Measurements from ENCODE around the gene NELL1.

NELL1 gene

DNA sequence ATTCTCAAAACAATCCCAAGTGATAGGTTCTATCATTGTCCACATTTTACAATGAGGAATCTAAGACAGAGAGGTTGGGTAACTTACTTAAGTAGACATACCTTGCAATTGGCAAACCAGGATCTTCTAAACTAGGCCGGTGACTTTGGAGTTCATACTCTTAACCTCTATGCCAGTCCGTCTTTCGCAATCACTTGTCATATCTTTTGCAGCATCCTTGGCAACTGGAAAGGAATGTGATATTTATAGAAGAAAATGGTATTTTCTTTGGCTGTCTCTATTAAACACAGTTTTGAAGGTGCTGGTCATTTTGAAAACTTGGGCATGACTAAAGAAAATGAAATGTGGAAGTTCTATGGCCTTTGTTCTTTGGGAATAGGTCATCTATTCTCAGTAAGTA lies 556.5 kb downstream of the NELL1 start:
- no peak overlapping the region for H4K91ac ChIP-seq (ENCODE audit: low read length)
- no peak overlapping the region for H2BK120ac ChIP-seq (ENCODE audit: low read depth, low read length)
- no peak overlapping the region for H3K4me2 ChIP-seq (ENCODE audit: low read length, poor library complexity, severe bottlenecking)
- H2BK5ac ChIP-seq (ENCODE audit: low read depth, low read length, poor library complexity, severe bottlenecking): no peak overlapping the region
- DNase-seq: no peak
- no peak overlapping the region for H3K18ac ChIP-seq (ENCODE audit: low read depth in 1 of 2, low read length in 2 of 2)
- no peaks in the 10 kb centered on the region for H3K4me1 ChIP-seq (ENCODE audit: control insufficient read depth, insufficient read depth, low read depth, low read length)
- no peak overlapping the region for H3K23ac ChIP-seq (ENCODE audit: low read length in 2 of 2)
- peaks cover 20% of the 10 kb centered on the region for H3K9me3 ChIP-seq (ENCODE audit: control insufficient read depth, low read length)
- no peak overlapping the region for H4K8ac ChIP-seq (ENCODE audit: low read length)
- H3K4me3 ChIP-seq (ENCODE audit: insufficient read depth in 1 of 2, low read depth in 1 of 2, low read length in 2 of 2): no peak overlapping the region
- no peak overlapping the region for H2BK12ac ChIP-seq (ENCODE audit: low read length in 2 of 2)
- H2AFZ ChIP-seq (ENCODE audit: low read depth, low read length): no peak overlapping the region
- no peaks in the 10 kb centered on the region for H3K79me1 ChIP-seq (replicated peaks; ENCODE audit: low read length, poor library complexity, severe bottlenecking)
- H3K36me3 ChIP-seq (ENCODE audit: control insufficient read depth in 1 of 2, insufficient read depth in 2 of 2, low read depth in 1 of 2, low read length in 2 of 2): no peaks in the 10 kb centered on the region
- no peak overlapping the region for H3K9ac ChIP-seq (ENCODE audit: low read length)
- H2AK5ac ChIP-seq (ENCODE audit: low read length, severe bottlenecking): no peak overlapping the region
- no peak overlapping the region for H3K27ac ChIP-seq (ENCODE audit: low read length, poor library complexity, severe bottlenecking)
- no peaks in the 10 kb centered on the region for H3K27me3 ChIP-seq (ENCODE audit: control insufficient read depth in 1 of 2, insufficient read depth in 1 of 2, low read length in 2 of 2)
- no peak overlapping the region for H3K14ac ChIP-seq (ENCODE audit: low read length in 2 of 2)
- no peak overlapping the region for H2BK15ac ChIP-seq (ENCODE audit: low read depth, poor library complexity, severe bottlenecking)
- no peak overlapping the region for H3K4ac ChIP-seq (ENCODE audit: low read depth in 1 of 2, low read length in 2 of 2)
- 100% methylated on average over 3 of the region's 3 CpGs for WGBS

DNA sequence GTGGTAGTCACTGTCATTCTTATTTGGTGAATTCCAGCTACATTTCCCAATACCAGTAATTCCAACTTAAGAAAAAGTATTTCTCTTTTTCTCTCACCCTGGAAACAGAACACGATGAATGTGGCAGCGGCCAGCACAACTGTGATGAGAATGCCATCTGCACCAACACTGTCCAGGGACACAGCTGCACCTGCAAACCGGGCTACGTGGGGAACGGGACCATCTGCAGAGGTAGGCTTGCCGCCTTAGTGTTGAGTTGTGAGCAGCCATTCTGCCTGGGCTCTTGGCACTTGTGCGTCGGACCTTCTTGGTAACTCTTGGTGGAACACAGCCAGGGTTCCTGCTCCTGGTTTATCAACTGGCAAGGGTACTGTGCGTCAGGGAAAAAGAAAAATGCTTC lies 559.8 kb downstream of the NELL1 start:
- H3K36me3 ChIP-seq (ENCODE audit: control insufficient read depth in 1 of 2, insufficient read depth in 2 of 2, low read depth in 1 of 2, low read length in 2 of 2): no peaks in the 10 kb centered on the region
- no peak overlapping the region for H2BK5ac ChIP-seq (ENCODE audit: low read depth, low read length, poor library complexity, severe bottlenecking)
- no peaks in the 10 kb centered on the region for H3K79me1 ChIP-seq (replicated peaks; ENCODE audit: low read length, poor library complexity, severe bottlenecking)
- H3K4me1 ChIP-seq (ENCODE audit: control insufficient read depth, insufficient read depth, low read depth, low read length): no peaks in the 10 kb centered on the region
- no peak overlapping the region for H3K23ac ChIP-seq (ENCODE audit: low read length in 2 of 2)
- no peak overlapping the region for H2BK120ac ChIP-seq (ENCODE audit: low read depth, low read length)
- H3K9me3 ChIP-seq (ENCODE audit: control insufficient read depth, low read length): peaks cover 5% of the 10 kb centered on the region
- H2BK12ac ChIP-seq (ENCODE audit: low read length in 2 of 2): no peak overlapping the region
- H3K4ac ChIP-seq (ENCODE audit: low read depth in 1 of 2, low read length in 2 of 2): no peak overlapping the region
- WGBS: 86% methylated on average over 9 of the region's 9 CpGs
- H3K27me3 ChIP-seq (ENCODE audit: control insufficient read depth in 1 of 2, insufficient read depth in 1 of 2, low read length in 2 of 2): no peaks in the 10 kb centered on the region
- H3K14ac ChIP-seq (ENCODE audit: low read length in 2 of 2): no peak overlapping the region
- H3K4me2 ChIP-seq (ENCODE audit: low read length, poor library complexity, severe bottlenecking): no peak overlapping the region
- H3K27ac ChIP-seq (ENCODE audit: low read length, poor library complexity, severe bottlenecking): no peak overlapping the region
- no peak overlapping the region for H4K8ac ChIP-seq (ENCODE audit: low read length)
- H3K4me3 ChIP-seq (ENCODE audit: insufficient read depth in 1 of 2, low read depth in 1 of 2, low read length in 2 of 2): no peak overlapping the region
- H3K9ac ChIP-seq (ENCODE audit: low read length): no peak overlapping the region
- no peak overlapping the region for H2BK15ac ChIP-seq (ENCODE audit: low read depth, poor library complexity, severe bottlenecking)
- no peak overlapping the region for H2AFZ ChIP-seq (ENCODE audit: low read depth, low read length)
- DNase-seq: no peak
- H2AK5ac ChIP-seq (ENCODE audit: low read length, severe bottlenecking): no peak overlapping the region
- no peak overlapping the region for H3K18ac ChIP-seq (ENCODE audit: low read depth in 1 of 2, low read length in 2 of 2)
- H4K91ac ChIP-seq (ENCODE audit: low read length): peak overlapping the region; percentile 11

DNA sequence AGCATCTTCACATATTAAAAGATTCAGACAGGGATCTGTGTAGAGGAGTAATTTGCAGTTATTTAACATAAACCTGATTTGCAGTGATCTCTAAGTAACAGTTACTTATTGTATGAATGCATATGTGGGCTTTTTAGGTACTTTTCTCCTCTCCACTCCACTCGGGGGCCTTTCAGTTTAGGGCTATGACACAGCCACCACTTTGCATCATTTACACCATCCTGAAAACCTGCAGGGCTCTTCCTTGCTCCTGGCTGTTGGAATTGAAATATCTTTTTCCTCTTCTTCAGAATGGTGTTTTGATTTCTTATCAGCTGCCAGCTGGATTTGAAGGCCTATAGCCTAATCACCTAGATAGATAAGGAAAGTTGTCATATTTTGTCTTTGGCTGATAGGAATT lies 580.8 kb downstream of the NELL1 start:
- no peak overlapping the region for H3K14ac ChIP-seq (ENCODE audit: low read length in 2 of 2)
- no peaks in the 10 kb centered on the region for H3K36me3 ChIP-seq (ENCODE audit: control insufficient read depth in 1 of 2, insufficient read depth in 2 of 2, low read depth in 1 of 2, low read length in 2 of 2)
- no peak overlapping the region for H3K4me2 ChIP-seq (ENCODE audit: low read length, poor library complexity, severe bottlenecking)
- no peak overlapping the region for H4K8ac ChIP-seq (ENCODE audit: low read length)
- no peak overlapping the region for H2BK12ac ChIP-seq (ENCODE audit: low read length in 2 of 2)
- no peak for DNase-seq
- no peak overlapping the region for H2AFZ ChIP-seq (ENCODE audit: low read depth, low read length)
- no peak overlapping the region for H3K9ac ChIP-seq (ENCODE audit: low read length)
- H2AK5ac ChIP-seq (ENCODE audit: low read length, severe bottlenecking): no peak overlapping the region
- no peaks in the 10 kb centered on the region for H3K9me3 ChIP-seq (ENCODE audit: control insufficient read depth, low read length)
- H2BK120ac ChIP-seq (ENCODE audit: low read depth, low read length): no peak overlapping the region
- no peak overlapping the region for H4K91ac ChIP-seq (ENCODE audit: low read length)
- H3K4ac ChIP-seq (ENCODE audit: low read depth in 1 of 2, low read length in 2 of 2): no peak overlapping the region
- no peak overlapping the region for H3K18ac ChIP-seq (ENCODE audit: low read depth in 1 of 2, low read length in 2 of 2)
- no peak overlapping the region for H2BK15ac ChIP-seq (ENCODE audit: low read depth, poor library complexity, severe bottlenecking)
- H3K4me1 ChIP-seq (ENCODE audit: control insufficient read depth, insufficient read depth, low read depth, low read length): no peaks in the 10 kb centered on the region
- H3K27ac ChIP-seq (ENCODE audit: low read length, poor library complexity, severe bottlenecking): no peak overlapping the region
- no peak overlapping the region for H2BK5ac ChIP-seq (ENCODE audit: low read depth, low read length, poor library complexity, severe bottlenecking)
- 14% methylated on average over 1 of the region's 1 CpG for WGBS
- no peaks in the 10 kb centered on the region for H3K79me1 ChIP-seq (replicated peaks; ENCODE audit: low read length, poor library complexity, severe bottlenecking)
- H3K27me3 ChIP-seq (ENCODE audit: control insufficient read depth in 1 of 2, insufficient read depth in 1 of 2, low read length in 2 of 2): no peaks in the 10 kb centered on the region
- H3K4me3 ChIP-seq (ENCODE audit: insufficient read depth in 1 of 2, low read depth in 1 of 2, low read length in 2 of 2): no peak overlapping the region
- H3K23ac ChIP-seq (ENCODE audit: low read length in 2 of 2): no peak overlapping the region

DNA sequence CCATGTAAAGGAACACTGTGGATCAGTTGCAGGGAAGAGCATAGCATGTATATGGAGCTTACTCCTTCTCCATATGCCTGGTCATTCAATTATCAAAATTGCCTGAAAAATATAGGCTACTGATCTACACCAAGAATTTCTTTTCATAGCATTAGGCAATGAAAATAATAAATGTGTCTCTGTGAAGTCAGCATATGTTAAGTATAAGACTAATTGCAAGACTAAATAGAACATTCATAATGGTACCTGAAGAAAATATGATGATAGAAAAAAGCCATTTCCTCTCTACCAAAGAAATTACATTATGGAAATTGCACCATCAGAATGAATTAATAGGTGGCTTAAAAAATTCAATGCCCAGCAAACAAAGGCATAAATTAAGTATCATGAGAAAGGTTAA lies 584.7 kb downstream of the NELL1 start:
- Histone ChIP-seq H2BK15ac (ENCODE audit: low read depth, poor library complexity, severe bottlenecking) (no peak overlapping the region), H3K14ac (ENCODE audit: low read length in 2 of 2) (no peak overlapping the region), H2AFZ (ENCODE audit: low read depth, low read length) (no peak overlapping the region), H3K9me3 (ENCODE audit: control insufficient read depth, low read length) (no peaks in the 10 kb centered on the region), H4K8ac (ENCODE audit: low read length) (no peak overlapping the region), H3K27me3 (ENCODE audit: control insufficient read depth in 1 of 2, insufficient read depth in 1 of 2, low read length in 2 of 2) (no peaks in the 10 kb centered on the region), H3K79me1 (replicated peaks; ENCODE audit: low read length, poor library complexity, severe bottlenecking) (no peaks in the 10 kb centered on the region), H3K4me2 (ENCODE audit: low read length, poor library complexity, severe bottlenecking) (no peak overlapping the region), H3K36me3 (ENCODE audit: control insufficient read depth in 1 of 2, insufficient read depth in 2 of 2, low read depth in 1 of 2, low read length in 2 of 2) (no peaks in the 10 kb centered on the region), H3K4ac (ENCODE audit: low read depth in 1 of 2, low read length in 2 of 2) (no peak overlapping the region), H2BK5ac (ENCODE audit: low read depth, low read length, poor library complexity, severe bottlenecking) (no peak overlapping the region), H3K23ac (ENCODE audit: low read length in 2 of 2) (no peak overlapping the region), H3K4me3 (ENCODE audit: insufficient read depth in 1 of 2, low read depth in 1 of 2, low read length in 2 of 2) (no peak overlapping the region), H3K4me1 (ENCODE audit: control insufficient read depth, insufficient read depth, low read depth, low read length) (no peaks in the 10 kb centered on the region), H3K27ac (ENCODE audit: low read length, poor library complexity, severe bottlenecking) (no peak overlapping the region), H4K91ac (ENCODE audit: low read length) (no peak overlapping the region), H3K9ac (ENCODE audit: low read length) (no peak overlapping the region), H2BK120ac (ENCODE audit: low read depth, low read length) (no peak overlapping the region), H2BK12ac (ENCODE audit: low read length in 2 of 2) (no peak overlapping the region), H3K18ac (ENCODE audit: low read depth in 1 of 2, low read length in 2 of 2) (no peak overlapping the region), H2AK5ac (ENCODE audit: low read length, severe bottlenecking) (no peak overlapping the region)
- no peak for DNase-seq

Measured in mesenchymal stem cell (in vitro differentiated cells and primary cell).